HCT116 (cell line): ENCODE data around the gene GNL2. TPM values are rescaled to one million over a fixed set of nuclear protein-coding genes. Genes with fewer than 3 reads are reported as not detected.

Experiments
- ATAC-seq: fragments of 200-7000 bp; cut with Tn5 transposase; 2 replicates; pipeline ENCODE4 v1.9.1; 2020; ENCODE audit warnings: mild to moderate bottlenecking, moderate library complexity
- BruUV-seq: library from RNA; stranded (reverse); fragments of 400-500 nt; replicated peaks from 2 replicates; lab custom pipeline; 2021; lab: Mats Ljungman, UMichigan
- CTCF ChIA-PET: fragments of 300-600 bp; sonication (Branson Sonifier 250); formaldehyde crosslinking; loops from one replicate; lab custom pipeline; 2021; ENCODE audit warnings: antibody characterized with exemption; lab: Charles Lee
- POLR2A ChIA-PET: fragments of 300-600, 350-600 bp; sonication (Branson Sonifier 250); formaldehyde crosslinking; loops from one replicate; lab custom pipeline; 2021; ENCODE audit warnings: antibody characterized with exemption; lab: Charles Lee
- RAD21 ChIA-PET, 2 experiments: fragments of 300-600 bp; sonication (Branson Sonifier 250); formaldehyde crosslinking; loops; one replicate each; lab custom pipeline; 2023; ENCODE audit warnings: low total read pairs in 2 of 2; ENCODE audit not compliant: uncharacterized antibody in 2 of 2, unreplicated experiment in 2 of 2, low non-redundant PET in 1 of 2; lab: Charles Lee
- DNase-seq: peaks from one replicate; pipeline ENCODE4 v3.0.0-alpha.2; 2010; ENCODE audit warnings: low read depth, low spot score
- H2AFZ ChIP-seq: fragments of 200-600 bp; shearing (Covaris generic), sonication (generic); 2 replicates; pipeline ENCODE4 v1.6.1; 2017; ENCODE audit warnings: low read depth, mixed run types, mixed read lengths, antibody characterized with exemption, low read length; ENCODE audit not compliant: poor library complexity, severe bottlenecking
- H3K27ac ChIP-seq: 2 replicates; pipeline ENCODE4 v1.5.1; 2012; ENCODE audit warnings: low read depth, low read length
- H3K27me3 ChIP-seq: fragments of 200-600 bp; sonication (generic); 2 replicates; pipeline ENCODE4 v1.6.1; 2016; ENCODE audit warnings: mixed run types, low read length, mixed read lengths; ENCODE audit not compliant: insufficient read depth
- H3K36me3 ChIP-seq, 2 experiments: fragments of 200-500 bp in 1 of 2; fragments of 200-600 bp in 1 of 2; sonication (Bioruptor generic) in 1 of 2; sonication (generic) in 1 of 2; 2 replicates each; pipeline versions ENCODE4 v1.5.1 to v1.6.1; 2014 to 2016; ENCODE audit warnings: low read length in 2 of 2, inconsistent platforms in 1 of 2, mixed read lengths in 1 of 2, mixed run types in 1 of 2; ENCODE audit not compliant: insufficient read depth in 2 of 2, control insufficient read depth in 1 of 2
- H3K4me1 ChIP-seq, 2 experiments: fragments of 200-600 bp in 1 of 2; sonication (generic) in 1 of 2; 2 replicates each; pipeline versions ENCODE4 v1.5.1 to v1.6.1; 2012 to 2017; ENCODE audit warnings: low read length in 2 of 2, inconsistent platforms in 1 of 2, mild to moderate bottlenecking in 1 of 2, mixed read lengths in 1 of 2, mixed run types in 1 of 2, moderate library complexity in 1 of 2; ENCODE audit not compliant: insufficient read depth in 2 of 2, control insufficient read depth in 1 of 2
- H3K4me2 ChIP-seq: fragments of 200-600 bp; sonication (generic); 2 replicates; pipeline ENCODE4 v1.6.1; 2017; ENCODE audit warnings: mixed run types, low read length, mixed read lengths
- H3K4me3 ChIP-seq, 2 experiments: fragments of 200-600 bp in 1 of 2; sonication (generic) in 1 of 2; replicated peaks in 1 of 2; 2 replicates each; pipeline ENCODE4 v1.5.1; 2011 to 2016; ENCODE audit warnings: low read length in 2 of 2, control low read depth in 1 of 2, low read depth in 1 of 2, mild to moderate bottlenecking in 1 of 2, mixed read lengths in 1 of 2, mixed run types in 1 of 2
- H3K79me2 ChIP-seq: fragments of 200-600 bp; sonication (generic); 2 replicates; pipeline ENCODE4 v1.6.1; 2017; ENCODE audit warnings: mild to moderate bottlenecking, mixed run types, low read length, moderate library complexity, mixed read lengths; ENCODE audit not compliant: insufficient read depth
- H3K9ac ChIP-seq: fragments of 200-600 bp; sonication (generic); 2 replicates; pipeline ENCODE4 v1.6.1; 2016; ENCODE audit warnings: low read length, mixed read lengths
- H3K9me2 ChIP-seq: fragments of 200-600 bp; sonication (generic), shearing (Covaris generic); 2 replicates; pipeline ENCODE4 v1.6.1; 2017; ENCODE audit warnings: mixed run types, mild to moderate bottlenecking, moderate library complexity; ENCODE audit not compliant: insufficient read depth
- H3K9me3 ChIP-seq, 2 experiments: fragments of 200-500 bp in 1 of 2; fragments of 200-600 bp in 1 of 2; sonication (Bioruptor generic) in 1 of 2; sonication (generic) in 1 of 2; 2 replicates each; pipeline ENCODE4 v1.6.1; 2014 to 2017; ENCODE audit warnings: low read length in 2 of 2, mixed read lengths in 2 of 2, inconsistent platforms in 1 of 2, low read depth in 1 of 2, mild to moderate bottlenecking in 1 of 2, mixed run types in 1 of 2, moderate library complexity in 1 of 2; ENCODE audit not compliant: control insufficient read depth in 1 of 2, insufficient read depth in 1 of 2
- H4K20me1 ChIP-seq: fragments of 200-600 bp; sonication (generic), shearing (Covaris generic); 2 replicates; pipeline ENCODE4 v1.6.1; 2017; ENCODE audit warnings: mixed run types, mild to moderate bottlenecking, moderate library complexity; ENCODE audit not compliant: insufficient read depth
- CBX3 ChIP-seq: IDR thresholded peaks from 2 replicates; pipeline ENCODE4 v1.6.1; 2012; ENCODE audit warnings: low read depth
- CEBPB ChIP-seq: IDR thresholded peaks from 2 replicates; pipeline ENCODE4 v1.6.1; 2012; ENCODE audit warnings: low read depth
- EGR1 ChIP-seq: IDR thresholded peaks from 2 replicates; pipeline ENCODE4 v1.6.1; 2012; ENCODE audit warnings: low read depth
- EZH2phosphoT487 ChIP-seq: fragments of 200-600 bp; IDR thresholded peaks from 2 replicates; pipeline ENCODE4 v1.6.1; 2018; ENCODE audit warnings: antibody characterized with exemption, borderline replicate concordance
- FOSL1 ChIP-seq: IDR thresholded peaks from 2 replicates; pipeline ENCODE4 v1.6.1; 2012; ENCODE audit warnings: low read depth
- MAX ChIP-seq: IDR thresholded peaks from 2 replicates; pipeline ENCODE4 v1.6.1; 2012
- POLR2A ChIP-seq: IDR thresholded peaks from 2 replicates; pipeline ENCODE4 v1.7.0; 2011; ENCODE audit warnings: borderline replicate concordance; ENCODE audit not compliant: insufficient read depth, insufficient read length; ENCODE audit errors: extremely low read depth
- RAD21 ChIP-seq: IDR thresholded peaks from 2 replicates; pipeline ENCODE4 v1.6.1; 2012; ENCODE audit warnings: low read depth, mild to moderate bottlenecking
- REST ChIP-seq: IDR thresholded peaks from 2 replicates; pipeline ENCODE4 v1.6.1; 2012; ENCODE audit warnings: low read depth
- YY1 ChIP-seq: IDR thresholded peaks from 2 replicates; pipeline ENCODE4 v1.6.1; 2011; ENCODE audit warnings: low read length, low read depth, moderate library complexity, mild to moderate bottlenecking; ENCODE audit not compliant: insufficient replicate concordance; ENCODE audit errors: extremely low read depth
- ZFX ChIP-seq: fragments of 450-650 bp; IDR thresholded peaks from 2 replicates; pipeline ENCODE4 v1.6.1; 2017
- ZNF274 ChIP-seq: fragments of 200-500 bp; sonication (Bioruptor generic); IDR thresholded peaks from 2 replicates; pipeline ENCODE4 v1.6.1; 2014; ENCODE audit warnings: mild to moderate bottlenecking, low read depth, low read length, inconsistent platforms
- intact Hi-C: fragments of 100-400 bp; cut with micrococcal nuclease; formaldehyde crosslinking; loops from 2 replicates; pipeline ENCODE4 v1.10.0; 2022
- total RNA-seq: library from RNA; stranded (reverse); gene quantifications from one replicate; pipeline ENCODE4 v1.2.1, GENCODE V29; 2021; ENCODE audit not compliant: unreplicated experiment
- TF ChIP-seq, protein P1 (sequence below), 3 experiments: fragments of 200-600 bp in 1 of 3; sonication (generic) in 1 of 3; IDR thresholded peaks in 2 of 3; conservative IDR thresholded peaks in 1 of 3; 2 replicates each; pipeline ENCODE4 v1.5.1; 2012 to 2017; ENCODE audit warnings: low read depth in 2 of 3, low read length in 2 of 3, antibody characterized with exemption in 1 of 3, borderline replicate concordance in 1 of 3, control low read depth in 1 of 3, mild to moderate bottlenecking in 1 of 3, mixed read lengths in 1 of 3, mixed run types in 1 of 3, moderate library complexity in 1 of 3; ENCODE audit not compliant: insufficient read depth in 1 of 3
- TF ChIP-seq, protein P2 (sequence below): IDR thresholded peaks from 2 replicates; pipeline ENCODE4 v1.6.1; 2012

The GNL2 gene
- total RNA-seq, 1 experiment from 2014 or later, result 79.2 TPM

GRCh38 chr1:37537378-37537777, 58.4 kb downstream of the GNL2 start:
- H3K9ac ChIP-seq, result no peak overlapping the region
- H2AFZ ChIP-seq, result no peak overlapping the region
- RAD21 ChIA-PET, result no interaction called here
- no peak for ATAC-seq
- CTCF ChIA-PET, result no interaction called here
- BruUV-seq, result TSS peak; percentile 29
- H3K36me3 ChIP-seq, result peaks cover 24 to 31% of the 10 kb centered on the region in 2 experiments; a peak in 3 of 4 replicates
- H3K4me3 ChIP-seq, result no peak overlapping the region
- POLR2A ChIA-PET, result no interaction called here
- intact Hi-C loops, result no loop called here
- no peak overlapping the region for H3K27ac ChIP-seq
- no peaks in the 10 kb centered on the region for H3K9me3 ChIP-seq
- H3K9me2 ChIP-seq, result no peaks in the 10 kb centered on the region
- H3K27me3 ChIP-seq, result no peaks in the 10 kb centered on the region
- no peak for DNase-seq
- no peaks in the 10 kb centered on the region for H4K20me1 ChIP-seq
- TF ChIP-seq YY1 (no peak), FOSL1 (no peak), EGR1 (no peak), RAD21 (no peak), MAX (no peak), ZNF274 (no peak), EZH2phosphoT487 (no peak), REST (no peak), ZFX (no peak), CBX3 (no peak), CEBPB (no peak), POLR2A (no peak)
- TF ChIP-seq, protein P1, sequence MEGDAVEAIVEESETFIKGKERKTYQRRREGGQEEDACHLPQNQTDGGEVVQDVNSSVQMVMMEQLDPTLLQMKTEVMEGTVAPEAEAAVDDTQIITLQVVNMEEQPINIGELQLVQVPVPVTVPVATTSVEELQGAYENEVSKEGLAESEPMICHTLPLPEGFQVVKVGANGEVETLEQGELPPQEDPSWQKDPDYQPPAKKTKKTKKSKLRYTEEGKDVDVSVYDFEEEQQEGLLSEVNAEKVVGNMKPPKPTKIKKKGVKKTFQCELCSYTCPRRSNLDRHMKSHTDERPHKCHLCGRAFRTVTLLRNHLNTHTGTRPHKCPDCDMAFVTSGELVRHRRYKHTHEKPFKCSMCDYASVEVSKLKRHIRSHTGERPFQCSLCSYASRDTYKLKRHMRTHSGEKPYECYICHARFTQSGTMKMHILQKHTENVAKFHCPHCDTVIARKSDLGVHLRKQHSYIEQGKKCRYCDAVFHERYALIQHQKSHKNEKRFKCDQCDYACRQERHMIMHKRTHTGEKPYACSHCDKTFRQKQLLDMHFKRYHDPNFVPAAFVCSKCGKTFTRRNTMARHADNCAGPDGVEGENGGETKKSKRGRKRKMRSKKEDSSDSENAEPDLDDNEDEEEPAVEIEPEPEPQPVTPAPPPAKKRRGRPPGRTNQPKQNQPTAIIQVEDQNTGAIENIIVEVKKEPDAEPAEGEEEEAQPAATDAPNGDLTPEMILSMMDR (IDR thresholded peaks at IDR 0.05 in 2 of 3, conservative IDR thresholded peaks at IDR 0.05 in 1 of 3; ENCODE audit: borderline replicate concordance in 1 of 3, insufficient read depth in 1 of 3, low read depth in 2 of 3, low read length in 2 of 3), result no peak
- TF ChIP-seq, protein P2, sequence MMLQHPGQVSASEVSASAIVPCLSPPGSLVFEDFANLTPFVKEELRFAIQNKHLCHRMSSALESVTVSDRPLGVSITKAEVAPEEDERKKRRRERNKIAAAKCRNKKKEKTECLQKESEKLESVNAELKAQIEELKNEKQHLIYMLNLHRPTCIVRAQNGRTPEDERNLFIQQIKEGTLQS, result no peak
- TF ChIP-seq, all 23 proteins: peak for 0
- Histone ChIP-seq H3K79me2 (peaks cover 13% of the 10 kb centered on the region), H3K4me2 (no peak overlapping the region), H3K4me1 (peaks cover 13 to 35% of the 10 kb centered on the region in 2 experiments)
